Measurements from ENCODE around the gene MACROH2A1.

MACROH2A1 gene

GRCh38 chr5:135329066-135329912 lies 69.7 kb downstream of the MACROH2A1 start:
- no peak for DNase-seq

GRCh38 chr5:135328128-135328687 lies 70.8 kb downstream of the MACROH2A1 start:
- no peak for DNase-seq

- no peak for DNase-seq
Observed at GRCh38 chr5:135327429-135328127, 71.5 kb downstream of the MACROH2A1 start.

DNA sequence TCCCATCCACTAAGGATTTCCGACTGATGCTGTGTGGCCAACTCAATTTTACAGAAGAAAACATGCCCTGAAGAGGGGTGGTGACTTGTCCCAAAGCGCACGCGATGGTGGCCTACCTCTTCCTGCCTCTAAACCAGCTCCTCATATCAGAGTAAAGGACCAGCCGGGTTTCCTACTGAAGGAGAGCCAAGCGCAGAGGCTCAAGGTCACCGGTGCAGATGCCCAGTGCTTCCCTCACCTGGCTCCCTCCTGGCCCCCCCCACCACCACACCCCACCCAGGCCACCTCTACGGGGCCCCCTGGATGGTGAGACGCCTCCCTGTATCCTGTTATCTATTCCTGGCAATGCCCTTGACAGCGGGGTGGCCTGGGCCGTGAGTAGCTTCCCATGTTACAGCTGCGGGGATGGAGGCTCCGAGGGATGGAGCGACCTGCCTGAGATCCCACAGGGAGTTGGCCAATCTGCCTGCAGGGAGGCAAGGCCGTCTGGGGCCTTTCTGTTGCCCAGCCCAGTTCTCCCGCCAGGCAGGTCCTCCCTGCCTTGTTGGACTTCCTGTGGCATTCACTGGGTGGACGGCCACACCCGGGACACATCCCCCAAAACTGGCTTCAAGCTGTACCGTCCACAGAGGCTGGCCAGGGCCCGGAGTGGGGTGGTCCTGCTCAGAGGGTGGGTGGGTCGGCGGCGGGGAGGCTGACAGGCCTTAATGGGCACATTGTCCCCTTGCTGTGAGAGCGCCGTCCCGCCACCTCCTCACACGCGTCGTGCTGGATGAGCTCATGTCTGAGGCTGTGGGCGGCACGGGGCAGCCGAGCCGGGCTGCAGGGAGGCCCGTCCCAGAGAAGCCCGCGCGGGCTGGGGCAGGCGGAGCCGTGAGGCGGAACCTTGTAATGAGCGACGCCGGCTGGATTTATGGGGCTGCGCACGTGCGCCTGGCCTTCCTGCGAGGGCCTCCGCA lies 72.5 kb downstream of the MACROH2A1 start:
- DNase-seq: no peak

- DNase-seq: peak; percentile 24 to 28
Observed at GRCh38 chr5:135324897-135325650, 74.0 kb downstream of the MACROH2A1 start.

DNA sequence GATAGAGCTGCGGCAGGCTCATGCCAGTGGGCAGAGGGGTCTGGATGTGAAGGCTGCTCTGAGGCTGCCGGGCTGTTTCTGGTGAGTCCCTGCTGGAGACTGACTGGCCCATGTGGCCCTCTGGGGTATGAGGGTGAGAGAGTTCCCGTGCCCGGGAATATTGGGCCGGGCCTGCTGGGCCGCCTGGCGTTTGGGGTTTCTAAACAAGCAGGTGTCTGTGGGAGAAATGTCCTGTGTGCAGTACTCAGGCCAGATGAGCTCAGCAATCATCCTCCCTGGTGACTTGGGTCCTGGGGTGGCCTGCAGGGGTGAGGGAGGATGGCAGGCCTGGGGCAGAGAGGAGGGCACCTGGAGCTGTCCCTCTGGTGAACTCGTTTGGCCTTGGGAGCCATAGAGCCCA lies 74.9 kb downstream of the MACROH2A1 start:
- DNase-seq: no peak

GRCh38 chr5:135323701-135324132 lies 75.3 kb downstream of the MACROH2A1 start:
- DNase-seq: no peak

DNA sequence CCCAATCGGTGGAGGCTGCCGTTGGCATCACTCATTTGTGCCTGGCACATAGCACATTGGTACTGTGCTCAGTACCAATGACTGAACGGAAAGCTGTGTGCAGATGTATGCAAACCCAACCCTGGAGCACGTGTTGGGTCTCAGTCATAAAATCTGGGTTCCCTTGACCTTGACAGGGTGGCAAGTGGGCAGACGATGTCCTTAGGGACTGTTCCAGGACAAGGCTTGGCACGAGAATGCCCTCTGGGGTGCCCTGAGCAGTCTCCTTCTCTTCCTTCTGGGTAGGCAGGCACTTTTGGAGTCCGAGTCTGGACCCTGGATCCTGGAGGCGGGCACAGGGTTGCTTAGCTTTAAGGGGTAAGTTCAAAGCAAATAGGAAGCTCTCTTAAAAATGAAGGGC lies 75.8 kb downstream of the MACROH2A1 start:
- DNase-seq: no peak

DNA sequence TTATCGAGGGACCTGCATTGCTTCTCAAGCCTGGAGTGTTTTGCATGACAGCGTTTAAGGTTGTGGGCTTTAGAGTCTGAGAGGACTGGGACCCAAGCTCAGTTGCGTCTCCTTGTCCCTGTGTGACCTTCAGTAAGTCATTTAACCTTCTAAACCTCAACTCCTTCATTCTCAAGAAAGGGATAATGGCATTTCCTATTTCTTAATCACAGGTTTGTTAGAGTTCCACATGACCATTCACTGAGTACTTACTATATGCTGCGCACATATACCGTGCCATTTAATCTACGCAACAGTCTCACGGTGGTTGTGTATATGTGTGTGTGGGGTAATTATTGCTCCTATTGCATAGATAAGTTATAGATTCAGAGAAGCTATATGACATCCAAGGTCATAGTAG lies 76.3 kb downstream of the MACROH2A1 start:
- DNase-seq: no peak

GRCh38 chr5:135322271-135322670 lies 76.8 kb downstream of the MACROH2A1 start:
- DNase-seq: no peak

DNA sequence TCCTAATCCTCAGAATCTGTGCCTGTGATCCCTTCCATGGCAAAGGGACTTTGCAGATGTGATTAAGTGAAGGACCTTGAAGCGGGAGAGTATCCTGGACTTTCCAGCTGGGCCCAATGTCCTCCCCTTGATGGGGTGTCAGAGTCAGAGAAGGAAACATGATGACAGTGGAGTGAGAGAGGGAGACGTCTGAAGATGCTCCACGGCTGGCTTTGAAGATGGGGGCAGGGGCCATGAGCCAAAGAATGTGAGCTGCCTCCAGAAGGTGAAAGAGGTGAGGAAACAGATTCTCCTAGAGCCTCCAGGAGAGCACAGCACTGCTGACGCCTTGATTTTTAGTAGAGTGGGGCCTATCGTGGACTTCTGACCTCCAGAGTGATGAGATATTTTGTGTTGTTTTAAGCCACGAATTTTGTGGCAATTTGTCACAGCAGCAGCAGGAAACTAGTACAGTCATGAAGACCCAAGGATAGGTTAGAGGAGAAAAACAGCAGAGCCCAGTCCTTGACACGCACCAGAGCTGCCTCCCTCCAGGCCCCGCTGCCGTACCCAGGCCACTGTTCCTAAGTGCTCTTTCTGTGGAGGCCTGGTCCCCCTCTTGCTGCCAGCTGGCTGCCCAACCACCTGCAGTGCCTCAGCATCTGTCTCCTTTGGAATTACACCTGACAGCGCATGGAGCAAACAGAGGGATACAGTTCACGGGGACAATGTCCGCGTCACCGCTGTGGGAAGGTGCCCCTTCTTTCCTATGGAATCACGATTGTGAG lies 78.1 kb downstream of the MACROH2A1 start:
- DNase-seq: peak in 1 of 2 donors; percentile 4

DNA sequence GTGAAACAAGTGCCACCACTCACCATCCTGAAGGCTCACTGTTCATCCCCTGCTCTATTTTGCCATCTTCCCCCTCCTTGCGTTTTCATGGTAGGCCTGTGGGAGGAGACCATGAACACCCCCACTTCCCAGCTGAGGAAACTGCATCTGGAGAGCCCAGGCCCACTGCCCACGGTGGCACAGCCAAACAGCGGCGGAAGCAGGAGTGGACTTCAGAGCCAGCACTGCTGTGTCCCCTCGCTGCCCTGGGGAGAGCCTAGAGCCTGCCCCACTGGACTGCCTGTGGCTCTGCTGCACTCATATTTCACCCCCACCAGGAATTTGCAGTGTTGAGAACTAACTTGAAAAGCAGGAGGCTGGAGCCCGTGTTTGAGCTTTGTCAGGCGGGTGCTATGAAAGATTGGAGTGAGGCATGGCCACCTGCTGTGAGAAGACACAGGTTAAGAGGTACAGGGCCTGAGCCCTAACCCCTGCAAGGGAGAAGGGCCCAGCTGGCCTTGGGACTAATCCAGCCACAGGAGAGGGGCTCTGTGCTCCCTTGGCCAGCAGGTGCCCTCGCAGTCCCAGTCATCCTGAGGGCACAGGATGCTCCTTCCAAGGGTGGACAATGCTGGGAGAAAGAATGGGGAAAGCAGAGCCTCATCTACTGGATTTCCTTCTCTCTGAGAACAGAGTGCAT lies 79.0 kb downstream of the MACROH2A1 start:
- DNase-seq: peak in 1 of 2 donors; percentile 2

- DNase-seq: peak in 1 of 2 donors; percentile 4
Observed at GRCh38 chr5:135319458-135319857, 79.6 kb downstream of the MACROH2A1 start.

DNA sequence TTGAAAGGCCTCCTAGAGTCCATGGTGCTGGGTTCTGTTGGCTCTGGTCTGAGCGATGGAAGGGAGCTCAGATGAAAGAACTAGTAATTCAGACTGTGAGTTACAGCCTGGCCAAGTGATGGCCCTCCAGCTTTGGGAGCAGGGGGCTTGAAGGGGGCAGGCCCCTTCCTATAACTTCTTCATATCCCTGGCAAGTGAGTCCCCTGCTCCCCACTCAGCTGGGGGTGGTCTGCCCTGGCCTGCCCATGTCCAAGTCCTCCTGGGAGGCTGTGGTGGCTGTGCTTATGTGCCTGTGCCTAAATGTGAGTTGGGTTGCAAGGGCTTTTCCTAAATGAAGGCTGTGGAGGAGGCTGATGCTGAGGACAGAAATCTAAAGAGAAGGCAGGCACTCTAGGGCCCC lies 80.1 kb downstream of the MACROH2A1 start:
- DNase-seq: peak in 1 of 2 donors; percentile 3

GRCh38 chr5:135318037-135318436 lies 81.0 kb downstream of the MACROH2A1 start:
- DNase-seq: peak in 1 of 2 donors; percentile 7

DNA sequence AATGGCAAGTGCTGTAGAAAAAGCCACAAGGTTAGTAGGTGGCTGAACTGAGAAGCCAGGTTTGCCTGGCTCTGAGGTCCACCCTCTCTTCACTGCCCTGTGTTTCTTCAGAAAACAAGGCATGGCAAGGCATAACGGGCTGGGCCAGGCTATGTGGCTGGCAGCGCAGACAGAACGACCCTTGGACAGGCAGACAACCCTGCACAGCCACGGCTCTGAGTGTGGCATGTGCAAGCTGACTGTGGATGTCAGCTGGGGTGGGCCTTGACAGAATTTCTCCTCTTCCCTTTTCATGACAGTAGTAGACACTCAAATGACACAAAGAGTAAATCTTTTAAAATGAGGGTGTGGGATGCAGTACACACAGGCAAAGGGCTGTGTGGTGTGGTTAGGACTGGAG lies 81.7 kb downstream of the MACROH2A1 start:
- DNase-seq: peak in 1 of 2 donors; percentile 1

- DNase-seq: no peak
Observed at GRCh38 chr5:135315386-135315785, 83.6 kb downstream of the MACROH2A1 start.

DNA sequence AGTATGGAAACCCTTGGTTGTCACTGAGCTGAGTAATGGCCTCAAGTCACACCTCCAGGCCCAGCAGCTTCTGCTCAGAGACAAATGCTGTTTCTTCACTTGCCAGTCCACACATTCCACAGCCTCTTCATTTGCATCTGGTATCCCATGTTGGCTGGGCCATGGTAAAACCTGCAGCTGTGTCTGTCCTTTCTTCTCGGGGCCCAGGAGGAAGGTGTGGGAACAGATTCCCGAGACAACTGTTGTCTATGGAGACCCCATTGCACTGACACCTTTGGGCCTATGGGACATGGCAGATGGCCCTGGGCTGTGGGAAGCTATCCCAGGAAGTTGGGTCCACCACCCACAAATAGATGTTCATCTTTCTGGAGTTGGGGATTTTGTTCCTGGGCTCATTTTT lies 85.1 kb downstream of the MACROH2A1 start:
- DNase-seq: no peak

DNA sequence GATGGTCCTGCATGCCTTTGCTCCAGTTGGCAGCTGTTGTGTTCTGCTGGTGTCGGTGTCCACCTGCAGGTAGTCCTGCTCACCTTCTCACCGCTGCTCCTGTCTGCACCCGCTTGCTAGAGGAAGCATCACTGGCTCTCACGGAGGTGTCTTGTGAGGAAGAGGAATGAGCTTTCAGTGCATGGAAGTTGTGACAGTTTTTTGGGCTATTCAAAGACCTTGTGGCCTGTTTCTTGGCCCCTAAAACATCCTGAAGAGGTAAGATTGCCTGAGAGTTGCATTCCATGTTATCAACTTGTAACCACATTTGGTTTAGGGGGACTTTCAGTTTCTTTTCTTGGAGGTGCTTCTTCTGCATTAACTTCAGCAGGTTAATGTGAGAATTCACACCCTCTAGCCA lies 85.6 kb downstream of the MACROH2A1 start:
- no peak for DNase-seq

DNA sequence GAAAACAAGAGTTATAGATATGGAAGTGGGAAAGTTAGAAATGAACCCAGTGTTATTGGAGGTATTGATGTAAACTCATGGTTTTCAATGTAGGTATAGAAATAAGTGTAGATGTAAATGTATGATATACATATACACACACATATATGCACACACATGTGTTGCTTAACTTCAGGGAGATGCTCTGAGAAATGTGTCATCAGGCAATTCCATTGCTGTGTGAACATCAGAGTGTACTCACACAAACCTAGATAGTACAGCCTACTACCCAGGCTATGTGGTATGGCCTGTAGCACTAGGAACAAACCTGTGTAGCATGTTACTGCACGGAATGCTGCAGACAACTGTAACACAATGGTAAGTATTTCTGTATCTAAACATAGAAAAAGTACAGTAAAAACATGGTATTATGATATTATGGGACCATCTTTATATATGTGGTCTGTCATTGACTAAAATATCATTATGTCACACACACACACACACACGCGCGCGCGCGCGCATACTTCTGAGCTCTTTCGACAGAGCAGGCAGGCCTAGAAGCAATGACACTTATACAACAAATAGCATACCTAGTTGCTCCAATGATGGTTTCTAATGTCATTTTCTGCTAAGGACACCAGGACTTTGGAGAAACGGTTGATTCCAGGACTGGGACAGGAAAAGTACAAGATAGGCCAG lies 86.6 kb downstream of the MACROH2A1 start:
- no peak for DNase-seq

All from CD4-positive, alpha-beta T cell treated with Interleukin-4 for 1 hour (primary cell).